NT2/D1 (cell line): ENCODE data around the gene SLC35G3.

Experiments used
- SUZ12 ChIP-seq: IDR thresholded peaks from 2 replicates; pipeline ENCODE4 v1.6.1; 2011; ENCODE audit not compliant: insufficient read length, insufficient read depth; ENCODE audit errors: extremely low read depth
- ZNF274 ChIP-seq: IDR thresholded peaks from 2 replicates; pipeline ENCODE4 v1.6.1; 2011; ENCODE audit warnings: mild to moderate bottlenecking, low read depth, low read length

GRCh38 chr17:35218915-35219314, 24.7 kb upstream of the SLC35G3 start:
- TF ChIP-seq ZNF274 (no peak), SUZ12 (no peak)
